ENCODE data around the gene ACAD8.

Gene ACAD8

GRCh38 chr11:134292661-134293060, 39.3 kb downstream of the ACAD8 start:
- no peak for DNase-seq

GRCh38 chr11:134293119-134294113, 40.0 kb downstream of the ACAD8 start:
- no peak for DNase-seq

- DNase-seq: no peak
Observed at GRCh38 chr11:134294664-134295063, 41.3 kb downstream of the ACAD8 start.

- no peak for DNase-seq
Observed at GRCh38 chr11:134312223-134312622, 58.9 kb downstream of the ACAD8 start.

GRCh38 chr11:134312807-134313206, 59.4 kb downstream of the ACAD8 start:
- no peak for DNase-seq

- DNase-seq: no peak
Observed at GRCh38 chr11:134313379-134313778, 60.0 kb downstream of the ACAD8 start.

- no peak for DNase-seq
Observed at GRCh38 chr11:134313821-134314607, 60.6 kb downstream of the ACAD8 start.

Measured in CD4-positive, alpha-beta T cell treated with Interleukin-4 for 1 hour (primary cell).